NCI-H526 treated with DMSO at 0.1 percent for 48 hours (cell line): Measurements from ENCODE around the gene IFT20.
A peak's percentile ranks its signal among the peaks of the same experiment; 100 is the strongest.
"Not testable (repeated sequence)": the region's sequence is repeated elsewhere in the genome, so short reads cannot be mapped to it uniquely, and the experiment has no call there.

Source experiments
- DNase-seq: peaks from one replicate; lab custom pipeline; 2025; lab: John Stamatoyannopoulos, UW

The IFT20 gene

DNA sequence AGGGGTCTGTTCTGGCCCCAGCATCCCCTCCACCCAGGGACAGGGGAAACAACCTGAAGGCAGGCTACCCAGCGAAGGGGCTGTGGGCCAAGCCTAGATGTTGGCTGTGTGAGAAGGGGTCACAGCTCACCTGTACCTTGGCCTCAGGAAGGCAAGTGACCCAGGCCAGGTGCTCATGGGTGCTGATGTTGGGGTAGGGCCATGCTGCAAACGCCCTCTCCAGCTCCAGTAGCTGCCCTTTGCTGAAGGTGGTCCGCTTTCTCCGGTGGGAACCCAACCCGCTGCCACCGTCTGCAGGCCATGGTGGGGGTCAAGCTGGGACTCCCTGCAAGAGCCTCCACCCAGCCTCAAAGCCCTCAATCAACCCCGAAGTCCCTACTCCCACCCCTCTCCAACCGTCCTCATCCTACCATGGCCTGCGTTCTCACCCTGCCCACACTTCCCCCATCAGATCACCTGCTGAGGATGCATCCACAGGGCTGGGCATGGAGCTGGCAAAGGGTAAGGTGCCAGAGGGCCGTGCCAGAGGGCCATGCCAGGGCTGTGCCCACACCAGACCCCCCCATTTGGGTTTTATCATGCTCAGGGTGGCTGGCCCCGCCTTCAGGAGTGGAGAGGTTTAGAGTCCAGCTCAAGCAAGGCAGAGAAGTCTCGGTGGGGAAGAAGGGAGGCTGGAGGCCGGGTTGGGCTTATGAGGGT, 29.5 kb upstream of the IFT20 start, which contains the start of gene SEBOX:
Gene SEBOX, minus strand, starts transcription at position 535 of the 699 bp plus-strand sequence. Its CDS starts 48 bp downstream, at position 487.
- DNase-seq = no peak

DNA sequence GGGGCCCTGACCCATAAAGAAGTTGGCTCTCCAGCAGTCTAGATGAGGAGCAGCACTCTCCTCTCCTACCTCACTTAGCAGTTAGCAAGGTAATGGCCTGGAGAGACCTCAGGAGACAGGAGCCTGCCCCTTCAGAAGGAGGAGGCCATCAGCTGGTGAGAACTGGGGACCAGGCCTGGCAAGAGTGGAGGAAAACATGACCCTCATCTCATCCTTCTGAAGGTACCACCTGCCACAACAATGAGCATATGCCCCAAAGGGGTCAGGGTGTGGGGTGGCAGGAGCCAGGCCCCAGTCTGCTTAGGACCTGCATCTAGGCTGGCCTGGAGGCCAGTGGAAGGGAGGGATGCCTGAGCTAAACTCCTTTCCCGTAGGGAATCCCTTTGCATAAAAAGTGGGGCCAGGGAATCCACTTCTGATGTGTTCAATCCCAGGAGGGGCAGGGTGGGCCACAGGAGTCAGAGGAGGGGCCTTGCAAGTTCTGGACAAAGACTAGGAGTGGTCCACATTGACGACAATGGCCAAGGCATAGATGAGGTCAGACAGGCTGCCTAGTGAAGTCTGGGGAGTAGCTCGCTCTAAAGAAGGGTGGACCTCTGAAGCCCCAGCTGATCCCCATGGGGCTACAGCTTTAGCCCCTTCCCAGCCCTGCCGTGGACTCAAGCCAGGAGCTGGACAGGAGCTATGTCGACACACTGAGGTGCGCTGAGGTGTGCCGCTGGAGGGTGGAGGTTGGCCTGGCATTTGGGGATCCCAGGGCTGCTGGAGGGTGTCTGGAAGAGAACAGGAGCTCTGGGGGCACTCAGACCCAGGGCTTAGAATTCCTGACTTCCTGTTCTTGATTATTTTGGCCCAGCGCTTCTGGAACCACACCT, 28.7 kb upstream of the IFT20 start:
- no peak for DNase-seq

DNA sequence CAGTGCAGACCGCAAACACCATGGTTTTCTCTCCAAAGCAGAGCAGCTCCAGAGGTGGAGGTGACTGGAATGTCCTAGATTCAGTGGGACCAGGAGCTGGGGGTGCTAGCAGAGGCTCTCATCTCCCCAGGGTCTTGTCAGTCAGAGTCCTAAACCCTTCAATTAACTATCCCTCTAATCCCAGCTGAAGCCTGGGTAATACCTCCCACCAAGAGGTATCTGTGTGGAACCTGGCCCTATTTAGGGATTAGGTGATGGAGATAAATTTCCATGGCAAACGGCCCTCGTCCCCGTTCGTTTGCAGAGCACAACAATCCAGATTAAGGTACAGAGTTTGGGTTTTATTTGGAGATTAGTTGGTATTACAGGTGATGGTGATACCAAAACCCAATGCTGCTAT, 27.9 kb upstream of the IFT20 start:
- DNase-seq = no peak

DNA sequence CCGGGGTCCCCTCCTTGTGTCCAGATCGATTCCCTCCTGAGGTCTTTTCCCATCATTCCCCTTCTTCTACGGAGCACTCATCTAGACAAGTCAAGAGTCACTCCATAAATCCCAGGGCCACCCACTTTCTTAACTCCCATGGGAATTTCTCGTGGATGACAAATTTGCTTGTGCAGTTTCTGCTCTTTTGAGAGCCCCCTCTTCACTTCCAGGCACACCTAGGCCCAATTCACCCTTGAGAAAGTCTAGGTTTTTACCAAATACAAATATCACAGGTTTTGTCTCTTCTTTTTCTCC, 22.6 kb upstream of the IFT20 start:
- DNase-seq = no peak

DNA sequence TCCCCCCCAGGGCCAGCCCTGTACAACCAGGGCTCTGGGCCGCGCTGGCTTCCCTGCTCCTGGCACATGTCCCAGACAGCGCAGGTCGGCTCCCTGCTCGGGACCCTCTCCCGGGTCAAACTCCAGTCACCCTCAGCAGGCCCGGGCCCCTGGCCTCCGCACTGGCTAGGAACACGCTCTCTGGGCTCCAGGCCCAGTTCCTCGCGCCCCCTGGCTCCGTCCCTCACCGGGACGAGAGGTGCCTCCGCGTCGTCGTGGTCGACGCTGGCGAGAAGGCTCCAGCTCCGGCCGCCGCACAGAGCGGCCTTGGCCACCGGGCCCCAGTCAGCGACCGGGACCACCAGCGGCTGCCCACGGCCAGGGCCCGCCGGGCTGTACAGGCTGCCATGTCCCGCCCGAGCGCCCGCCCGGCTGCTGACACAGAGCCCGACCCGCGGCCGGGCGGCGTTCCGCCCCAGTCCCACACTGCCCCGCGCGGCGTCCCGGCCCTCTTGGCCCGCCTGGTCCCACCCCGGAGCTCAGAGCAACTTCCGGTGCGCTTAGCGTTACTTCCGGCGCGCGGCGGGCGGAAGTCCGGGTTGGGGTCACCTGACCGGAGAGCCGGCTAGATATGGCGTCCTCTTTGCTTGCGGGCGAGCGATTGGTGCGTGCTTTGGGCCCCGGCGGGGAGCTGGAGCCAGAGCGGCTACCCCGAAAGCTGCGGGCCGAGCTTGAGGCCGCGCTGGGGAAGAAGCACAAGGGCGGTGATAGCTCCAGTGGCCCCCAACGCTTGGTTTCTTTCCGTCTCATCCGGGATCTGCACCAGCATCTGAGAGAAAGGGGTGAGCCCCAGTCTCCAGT, 22.0 kb upstream of the IFT20 start, which contains the start of gene POLDIP2:
Gene POLDIP2, minus strand, starts transcription at position 467 of the 840 bp plus-strand sequence. Its CDS starts 79 bp downstream, at position 388.
- peak; percentile 94 for DNase-seq

DNA sequence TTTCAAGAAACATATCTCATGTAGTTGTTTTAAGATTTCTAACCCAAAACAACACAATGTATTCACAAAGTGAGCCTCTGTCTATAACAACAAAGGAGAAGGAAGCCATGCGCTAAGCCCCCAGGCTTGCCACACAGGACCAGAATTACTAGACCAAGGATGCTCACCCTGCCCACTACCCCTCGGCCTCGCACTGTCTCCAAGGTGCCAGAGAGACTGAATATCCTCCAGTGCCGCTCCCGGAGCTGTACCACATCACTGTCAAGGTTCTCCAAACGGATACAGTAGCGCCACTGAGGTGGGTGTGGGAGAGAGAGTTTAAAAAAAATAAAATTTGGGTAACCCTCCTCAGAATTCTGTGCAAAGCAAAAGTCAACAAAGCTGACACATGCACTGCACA, 15.0 kb upstream of the IFT20 start:
- no peak for DNase-seq

DNA sequence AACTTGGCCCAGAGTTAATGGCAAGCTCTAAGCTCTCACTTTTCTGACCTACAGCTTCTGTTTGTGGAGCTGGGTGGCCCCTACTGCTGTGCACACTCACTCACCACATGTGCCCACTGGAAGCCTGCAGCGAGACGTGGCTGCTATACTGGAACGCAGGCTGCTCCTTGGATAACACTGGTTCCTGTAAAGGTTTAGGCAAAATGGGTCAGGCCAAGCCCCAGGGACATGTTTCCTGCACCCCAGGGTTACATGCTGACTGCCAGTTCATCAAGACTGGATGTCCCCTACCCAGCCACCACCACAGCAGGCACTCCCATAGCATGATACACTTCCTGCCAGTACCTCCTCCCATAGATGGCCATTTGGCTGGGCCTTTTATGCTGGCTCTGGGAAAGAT, 13.7 kb upstream of the IFT20 start:
- DNase-seq = no peak

DNA sequence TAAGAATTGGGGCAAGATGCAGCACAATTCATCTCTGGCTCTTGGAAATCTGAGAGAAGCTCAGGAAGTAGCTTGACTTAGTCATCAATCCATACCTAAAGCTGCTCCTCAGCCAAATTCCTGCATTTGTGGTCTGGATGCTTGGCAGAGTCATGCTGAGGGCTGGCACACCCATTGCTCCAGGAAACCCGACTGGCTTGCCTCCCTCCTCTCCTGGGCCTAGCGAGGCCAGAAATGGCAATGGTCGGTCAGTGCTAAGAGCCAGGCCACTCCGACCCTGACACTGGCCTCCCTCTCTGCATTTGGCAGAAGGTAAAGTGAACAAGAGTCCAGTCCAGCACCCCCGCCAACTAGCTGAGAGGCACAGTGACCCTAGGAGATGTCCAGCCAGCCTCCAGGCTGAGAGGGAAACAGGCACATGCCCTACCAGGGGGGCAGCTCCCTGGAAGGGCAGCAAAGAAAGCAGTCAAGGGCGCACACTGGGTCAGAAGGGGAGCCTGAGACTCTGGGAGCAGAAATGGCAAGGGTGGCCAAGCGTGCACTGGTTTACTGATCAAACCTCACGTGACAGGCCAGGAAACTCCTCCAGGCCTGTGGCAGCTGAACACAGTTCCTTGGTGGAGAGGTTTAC, 12.1 kb upstream of the IFT20 start:
- DNase-seq = no peak

DNA sequence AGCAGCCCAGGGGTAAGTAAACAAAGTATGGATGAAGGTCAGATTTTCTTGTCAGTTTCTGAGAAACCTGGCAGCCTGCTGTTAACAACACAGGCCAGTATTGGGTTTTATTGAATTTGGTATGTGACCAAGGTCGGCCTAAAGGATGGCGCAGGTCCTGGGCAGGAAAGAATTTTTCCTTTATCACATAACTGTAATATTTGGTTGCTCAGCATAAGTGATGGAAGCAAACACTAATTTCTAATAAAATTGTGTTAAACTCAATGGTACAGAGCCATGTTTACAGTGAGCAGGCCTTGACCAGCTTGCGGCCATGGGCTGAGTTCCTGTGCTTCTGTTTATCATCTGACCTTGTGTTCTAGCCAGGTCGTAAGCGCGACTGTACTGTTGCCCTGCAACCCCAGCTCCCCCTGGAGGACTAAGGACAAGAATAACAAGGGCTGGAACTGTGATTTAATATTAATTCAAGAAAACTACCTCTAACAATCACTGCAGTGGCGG, 11.5 kb upstream of the IFT20 start:
- no peak for DNase-seq

DNA sequence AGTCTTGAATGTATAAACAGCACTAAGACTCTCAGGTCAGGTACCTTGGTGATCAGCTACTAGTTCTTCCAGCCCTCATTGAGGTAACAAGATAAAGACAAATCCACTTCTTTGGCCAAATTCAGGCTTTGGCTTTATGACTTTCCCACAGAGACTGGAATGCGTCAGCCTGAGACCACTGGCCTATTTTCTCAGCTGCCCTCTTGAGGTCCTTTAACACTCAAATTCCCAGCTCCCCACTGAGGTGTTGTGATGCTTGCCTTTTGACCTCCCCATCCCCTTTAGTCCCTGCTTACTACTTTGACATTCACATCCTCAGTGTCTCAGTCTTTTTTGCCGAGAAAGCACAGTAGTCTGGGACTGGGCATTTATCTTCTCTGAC, 10.9 kb upstream of the IFT20 start:
- DNase-seq = no peak

DNA sequence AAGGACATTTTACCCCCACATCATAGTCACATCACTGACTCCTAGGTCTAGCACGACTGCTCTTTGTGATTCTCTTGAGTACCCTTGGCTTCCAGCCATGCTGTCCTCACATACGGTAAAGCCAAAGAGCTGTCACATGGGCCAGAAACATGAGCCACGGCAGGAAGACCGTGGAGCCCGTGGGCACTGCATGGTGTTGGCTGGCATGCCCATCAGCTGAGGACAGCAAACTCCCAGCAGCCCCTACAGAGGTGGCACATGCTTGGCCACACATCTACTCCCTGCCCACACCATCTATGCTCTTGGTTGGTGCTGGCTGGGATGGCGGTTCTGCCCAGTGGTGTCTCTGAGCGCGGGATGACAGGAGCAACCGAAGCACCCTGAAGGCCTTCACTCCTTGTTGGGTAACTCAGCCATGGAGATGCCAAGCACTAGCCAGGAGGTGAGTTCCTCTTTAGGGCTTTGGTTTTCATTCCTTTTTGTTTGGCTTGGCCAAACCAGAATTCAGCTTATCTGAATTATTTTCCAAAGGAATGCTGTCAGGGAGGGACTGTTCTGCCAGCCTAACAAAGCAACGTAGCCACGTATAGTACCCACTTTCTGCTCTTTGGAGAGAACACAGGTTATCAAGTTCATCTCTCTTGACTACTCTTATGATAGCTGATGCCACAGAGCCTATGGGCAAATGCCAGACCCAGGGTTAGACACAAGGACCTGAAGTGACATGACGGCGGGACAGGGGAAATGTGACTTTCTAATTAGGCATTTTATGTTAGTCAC, 10.3 kb upstream of the IFT20 start:
- DNase-seq = no peak

DNA sequence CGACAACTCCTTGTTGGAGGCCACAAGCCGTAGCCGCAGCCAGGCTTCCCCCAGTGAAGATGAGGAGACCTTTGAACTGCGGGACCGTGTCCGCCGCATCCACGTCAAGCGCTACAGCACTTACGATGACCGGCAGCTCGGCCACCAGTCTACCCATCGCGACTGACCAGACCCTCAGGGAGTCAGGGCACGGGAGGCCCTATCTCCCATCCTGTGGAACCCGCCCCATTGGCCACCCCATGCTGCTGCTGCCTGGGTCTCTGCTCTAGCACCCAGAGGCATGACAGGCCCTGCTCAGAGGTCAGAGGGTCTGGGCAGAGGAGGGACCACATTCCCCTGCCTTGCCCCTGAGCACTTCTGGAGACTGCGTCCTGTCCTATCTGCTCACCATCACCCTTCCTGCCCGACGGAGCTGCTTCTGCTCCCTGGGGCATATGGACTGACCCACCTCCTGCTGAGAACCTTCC, 9.2 kb upstream of the IFT20 start:
- DNase-seq = no peak

DNA sequence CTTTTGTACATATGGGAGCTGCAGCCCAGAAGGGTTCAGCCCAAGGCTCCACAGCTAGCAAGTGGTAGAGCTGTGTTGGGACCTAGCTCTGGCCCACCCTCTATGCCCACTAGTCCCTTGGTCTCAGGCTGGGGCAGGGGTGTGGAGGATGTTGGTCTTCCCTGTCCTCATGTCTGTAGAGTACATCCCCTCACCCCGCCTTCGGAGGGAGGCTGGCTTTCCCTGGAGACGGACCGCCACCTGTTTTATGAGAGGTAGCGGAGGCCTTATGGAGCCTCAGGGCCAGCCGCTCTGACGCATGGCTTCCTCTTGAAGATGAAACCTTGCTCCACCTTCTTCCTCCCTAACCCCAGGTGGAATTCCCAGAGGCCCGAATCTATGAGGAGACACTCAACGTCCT, 8.7 kb upstream of the IFT20 start:
- DNase-seq = no peak

DNA sequence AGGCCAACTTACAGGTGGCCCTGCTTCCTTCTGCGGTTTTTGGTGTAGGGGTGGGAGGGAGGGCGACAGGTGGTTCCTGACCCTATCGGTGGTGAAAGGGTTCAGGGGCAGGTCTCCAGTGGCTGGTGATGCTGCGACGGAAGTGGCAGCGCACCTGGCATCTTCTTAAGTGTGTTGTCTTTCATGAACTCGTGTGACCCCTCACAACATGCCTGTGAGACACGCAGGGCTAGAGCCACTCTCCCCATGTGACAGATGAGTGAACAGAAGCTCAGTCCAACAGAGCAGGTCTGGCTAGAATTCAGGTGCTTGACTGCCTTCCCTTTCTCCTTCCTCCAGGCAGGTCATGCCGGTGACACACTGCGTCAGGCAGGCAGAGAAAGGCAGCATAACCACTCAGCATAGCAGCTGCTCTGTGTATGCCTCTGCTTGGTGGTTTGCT, 8.2 kb upstream of the IFT20 start:
- no peak for DNase-seq

DNA sequence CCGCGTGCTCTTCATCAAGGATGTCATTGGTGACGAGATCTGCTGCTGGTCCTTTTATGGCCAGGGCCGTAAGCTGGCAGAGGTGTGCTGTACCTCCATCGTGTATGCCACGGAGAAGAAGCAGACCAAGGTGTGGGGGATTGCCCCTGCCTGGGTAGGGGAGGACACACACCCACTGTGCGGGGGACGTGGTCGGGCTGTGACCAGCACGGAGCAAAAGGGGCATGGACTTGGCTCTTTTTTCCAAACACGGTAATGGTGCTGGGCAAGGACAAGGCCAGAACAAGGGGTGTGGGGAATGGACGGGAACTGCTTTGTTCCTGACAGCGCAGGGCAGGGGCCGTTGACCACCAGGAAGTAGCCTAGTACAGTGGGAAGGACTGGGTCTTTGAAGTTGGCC, 7.0 kb upstream of the IFT20 start:
- no peak for DNase-seq

DNA sequence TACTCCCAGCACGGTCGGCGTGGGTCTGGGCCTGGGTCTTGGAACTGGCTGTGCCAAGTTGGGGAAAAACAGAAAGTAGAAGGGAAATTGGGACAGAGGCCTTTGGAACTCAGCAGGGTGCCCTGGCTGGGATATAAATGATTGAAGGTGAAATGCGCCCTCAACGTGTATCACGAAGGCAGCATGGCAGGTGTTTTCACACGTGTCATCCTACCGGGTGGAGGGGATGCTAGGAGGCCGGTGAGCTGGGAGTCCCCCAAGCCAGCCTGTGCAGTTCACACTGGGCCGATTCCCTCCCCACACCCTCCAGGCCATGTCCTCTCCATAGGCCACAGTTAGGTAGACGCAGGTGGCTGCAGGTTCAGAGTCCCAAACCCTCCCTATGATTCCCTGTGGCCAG, 6.2 kb upstream of the IFT20 start:
- no peak for DNase-seq

DNA sequence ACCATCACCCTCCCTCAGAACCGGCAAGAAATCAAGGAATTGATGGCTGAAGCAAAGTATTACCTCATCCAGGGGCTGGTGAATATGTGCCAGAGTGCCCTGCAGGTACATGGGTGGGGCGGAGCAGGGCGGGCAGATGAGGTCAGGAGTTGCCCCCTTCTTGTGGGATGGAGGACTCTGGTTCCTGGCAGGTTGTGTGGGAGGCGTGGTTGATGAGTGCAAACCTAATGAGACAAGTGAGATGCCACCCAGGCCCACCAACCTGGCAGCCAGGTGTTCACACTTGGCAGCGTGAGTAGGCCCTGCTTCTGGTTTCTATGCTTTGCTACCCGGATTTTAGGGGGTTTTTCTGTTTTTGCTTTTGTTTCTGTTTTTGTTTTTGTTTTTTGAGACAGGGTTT, 5.1 kb upstream of the IFT20 start:
- DNase-seq = no peak

DNA sequence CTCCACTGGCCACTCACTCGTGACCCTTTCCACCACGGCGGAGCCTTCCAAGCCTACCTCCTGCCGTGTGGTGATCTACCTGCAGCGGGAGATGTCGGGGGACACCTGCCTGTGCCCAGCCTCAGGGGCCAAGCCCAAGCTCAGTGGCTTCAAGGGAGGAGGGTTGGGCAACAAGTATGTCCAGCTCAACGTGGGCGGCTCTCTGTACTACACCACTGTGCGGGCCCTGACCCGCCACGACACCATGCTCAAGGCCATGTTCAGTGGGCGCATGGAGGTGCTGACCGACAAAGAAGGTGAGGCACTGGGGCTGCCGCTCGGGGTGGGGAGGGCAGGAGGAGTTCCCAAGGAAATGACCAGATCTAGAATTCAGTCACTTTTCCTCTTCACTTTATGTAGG, 4.2 kb upstream of the IFT20 start:
- no peak for DNase-seq

DNA sequence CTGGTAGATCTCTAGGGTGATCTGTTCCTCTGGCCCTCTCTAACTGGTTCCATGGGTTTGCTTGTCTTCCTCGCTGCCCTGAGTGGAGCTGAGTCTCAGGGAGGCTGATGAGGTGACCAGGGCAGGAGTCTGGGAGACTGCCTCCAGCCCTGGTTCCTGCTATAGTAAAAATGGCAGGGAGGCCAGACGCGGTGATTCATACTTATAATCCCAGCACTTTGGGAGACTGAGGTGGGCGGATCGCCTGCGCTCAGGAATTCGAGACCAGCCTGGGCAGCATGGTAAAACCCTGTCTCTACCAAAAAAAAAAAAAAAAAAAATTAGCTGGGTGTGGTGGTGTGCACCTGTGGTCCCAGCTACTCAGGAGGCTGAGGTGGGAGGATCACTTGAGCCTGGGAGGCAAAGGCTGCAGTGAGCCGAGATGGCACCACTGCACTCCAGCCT, 3.5 kb upstream of the IFT20 start:
- not testable (repeated sequence) for DNase-seq

DNA sequence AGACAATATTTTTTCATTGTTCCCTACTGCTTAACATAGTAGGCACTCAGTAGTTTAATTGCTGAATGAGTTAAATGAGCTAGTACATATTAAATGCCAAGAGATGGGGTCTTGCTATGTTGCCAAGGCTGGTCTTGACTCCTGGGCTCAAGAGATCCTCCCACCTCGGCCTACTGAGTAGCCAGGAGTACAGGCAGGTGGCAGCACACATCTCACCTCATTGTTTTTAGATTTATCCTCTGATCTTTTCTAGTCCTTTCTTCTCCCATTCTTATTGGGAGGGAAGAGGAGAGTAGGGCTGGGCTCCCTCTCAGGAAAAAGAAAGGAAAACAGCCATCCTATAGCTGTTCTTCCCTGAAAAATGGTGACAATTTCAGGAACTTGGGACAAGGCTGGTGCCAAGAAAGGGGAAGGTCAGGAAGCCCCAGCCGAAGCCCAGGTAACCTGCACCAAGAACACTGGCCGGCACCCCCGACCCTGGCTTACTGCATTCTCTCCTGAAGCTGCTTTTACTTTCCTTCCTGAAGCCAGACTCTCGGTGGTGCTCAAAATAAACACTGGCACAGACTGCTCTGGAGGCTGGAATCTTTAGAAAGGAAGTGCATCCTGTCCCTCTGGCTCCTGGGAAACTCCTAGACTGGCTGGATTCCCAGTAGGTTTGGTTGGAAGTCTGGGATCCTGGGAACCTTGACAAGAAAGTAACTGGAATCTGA, 2.9 kb upstream of the IFT20 start:
- DNase-seq = no peak
